Activated CD4-positive, alpha-beta T cell treated with anti-CD3 and anti-CD28 coated beads, Interleukin-2, amount 10 ng/mL, durations not matched to agents 7 days and 5 days (primary cell): Measurements from ENCODE around the gene ADD3. TPM values are rescaled to one million over a fixed set of nuclear protein-coding genes. Genes with fewer than 3 reads are reported as not detected.

ENCODE experiments used
- CTCF ChIA-PET: fragments of 350-600 bp; sonication (Branson Sonifier 250); formaldehyde crosslinking; loops from one replicate; lab custom pipeline; 2021; ENCODE audit warnings: antibody characterized with exemption; lab: Charles Lee
- POLR2A ChIA-PET: fragments of 350-600 bp; sonication (Branson Sonifier 250); formaldehyde crosslinking; loops from one replicate; lab custom pipeline; 2021; ENCODE audit warnings: antibody characterized with exemption; lab: Charles Lee
- DNase-seq: peaks from one replicate; pipeline ENCODE4 v3.0.0-alpha.2; 2020
- H3K27ac Mint-ChIP-seq: one replicate; pipeline ENCODE4 v1.8.0; 2021; ENCODE audit warnings: mild to moderate bottlenecking, moderate library complexity, mixed read lengths
- H3K27me3 Mint-ChIP-seq: one replicate; pipeline ENCODE4 v1.8.0; 2021; ENCODE audit warnings: mixed read lengths
- H3K36me3 Mint-ChIP-seq: one replicate; pipeline ENCODE4 v1.8.0; 2021; ENCODE audit warnings: low read depth, mixed read lengths
- H3K4me1 Mint-ChIP-seq: one replicate; pipeline ENCODE4 v1.8.0; 2021; ENCODE audit warnings: mixed read lengths
- H3K4me3 Mint-ChIP-seq: one replicate; pipeline ENCODE4 v1.8.0; 2021; ENCODE audit warnings: mild to moderate bottlenecking, moderate library complexity, mixed read lengths
- H3K9me3 Mint-ChIP-seq: one replicate; pipeline ENCODE4 v1.8.0; 2021; ENCODE audit warnings: mixed read lengths
- total RNA-seq, 2 experiments: library from RNA; stranded (reverse); gene quantifications; one replicate each; pipeline ENCODE4 v1.2.3, GENCODE V29; 2021

ADD3 gene
- total RNA-seq, result 100 to 1,000 TPM; 360 to 444 TPM

- ChIA-PET POLR2A (interaction anchor here (0.7 kb wide), 1 partner anchor 60 kb away, joined by 3 read pairs; no protein-coding TSS in a partner anchor), CTCF (interaction anchor here (0.8 kb wide), 1 partner anchor 24 kb away, joined by 4 read pairs; no protein-coding TSS in a partner anchor)
- peak; percentile 88 for DNase-seq
- H3K4me3 Mint-ChIP-seq, result no peak within 1 kb of the TSS
- H3K9me3 Mint-ChIP-seq, result no peaks in the 10 kb centered on the region
- peak within 1 kb of the TSS; percentile 93 for H3K27ac Mint-ChIP-seq
- peaks cover 6% of the 10 kb centered on the region for H3K27me3 Mint-ChIP-seq
- H3K4me1 Mint-ChIP-seq, result peaks cover 40% of the 10 kb centered on the region
- peaks cover 17% of the 10 kb centered on the region for H3K36me3 Mint-ChIP-seq
Observed at GRCh38 chr10:110007701-110008517, at the start of gene ADD3. Gene ADD3 (plus strand): TSS chr10:110007984. CDS start chr10:110100654, 92,670 bp downstream.

- peaks cover 2% of the 10 kb centered on the region for H3K9me3 Mint-ChIP-seq
- peaks cover 5% of the 10 kb centered on the region for H3K4me1 Mint-ChIP-seq
- peaks cover 3% of the 10 kb centered on the region for H3K27me3 Mint-ChIP-seq
- ChIA-PET POLR2A (no interaction called here), CTCF (interaction anchor here (2.4 kb wide), 1 partner anchor 11 kb away, joined by 10 read pairs; no protein-coding TSS in a partner anchor)
- no peak for DNase-seq
- no peak overlapping the region for H3K27ac Mint-ChIP-seq
- H3K4me3 Mint-ChIP-seq, result no peak overlapping the region
- no peaks in the 10 kb centered on the region for H3K36me3 Mint-ChIP-seq
Observed at GRCh38 chr10:109958059-109958458, 49.7 kb upstream of the ADD3 start.

- Mint-ChIP-seq H3K4me1 (peaks cover 3% of the 10 kb centered on the region), H3K4me3 (no peak overlapping the region), H3K27me3 (peaks cover 2% of the 10 kb centered on the region), H3K9me3 (peaks cover 2% of the 10 kb centered on the region), H3K36me3 (no peaks in the 10 kb centered on the region), H3K27ac (no peak overlapping the region)
- ChIA-PET POLR2A (no interaction called here), CTCF (interaction anchor here (0.6 kb wide), 1 partner anchor 957 kb away, joined by 3 read pairs; no protein-coding TSS in a partner anchor)
- DNase-seq, result no peak
Observed at GRCh38 chr10:109959259-109960145, 48.3 kb upstream of the ADD3 start.

GRCh38 chr10:109960682-109961081, 47.1 kb upstream of the ADD3 start:
- Mint-ChIP-seq H3K4me1 (peaks cover 3% of the 10 kb centered on the region), H3K27ac (no peak overlapping the region), H3K4me3 (no peak overlapping the region), H3K9me3 (peaks cover 2% of the 10 kb centered on the region), H3K27me3 (no peaks in the 10 kb centered on the region), H3K36me3 (no peaks in the 10 kb centered on the region)
- ChIA-PET CTCF (no interaction called here), POLR2A (no interaction called here)
- no peak for DNase-seq

GRCh38 chr10:109961174-109962001, 46.4 kb upstream of the ADD3 start:
- DNase-seq, result no peak
- Mint-ChIP-seq H3K4me1 (peaks cover 3% of the 10 kb centered on the region), H3K4me3 (no peak overlapping the region), H3K27me3 (no peaks in the 10 kb centered on the region), H3K27ac (no peak overlapping the region), H3K9me3 (peaks cover 2% of the 10 kb centered on the region), H3K36me3 (no peaks in the 10 kb centered on the region)
- POLR2A ChIA-PET, result no interaction called here
- CTCF ChIA-PET, result no interaction called here

GRCh38 chr10:109962247-109962646, 45.5 kb upstream of the ADD3 start:
- Mint-ChIP-seq H3K4me3 (no peak overlapping the region), H3K27me3 (no peaks in the 10 kb centered on the region), H3K4me1 (no peaks in the 10 kb centered on the region), H3K36me3 (no peaks in the 10 kb centered on the region), H3K9me3 (no peaks in the 10 kb centered on the region), H3K27ac (no peak overlapping the region)
- ChIA-PET CTCF (no interaction called here), POLR2A (no interaction called here)
- DNase-seq, result no peak

- H3K27me3 Mint-ChIP-seq, result no peaks in the 10 kb centered on the region
- POLR2A ChIA-PET, result no interaction called here
- no peak for DNase-seq
- no peak overlapping the region for H3K27ac Mint-ChIP-seq
- H3K36me3 Mint-ChIP-seq, result no peaks in the 10 kb centered on the region
- CTCF ChIA-PET, result no interaction called here
- no peaks in the 10 kb centered on the region for H3K4me1 Mint-ChIP-seq
- H3K4me3 Mint-ChIP-seq, result no peak overlapping the region
- no peaks in the 10 kb centered on the region for H3K9me3 Mint-ChIP-seq
Observed at GRCh38 chr10:109963439-109963838, 44.3 kb upstream of the ADD3 start.

- no peaks in the 10 kb centered on the region for H3K27me3 Mint-ChIP-seq
- H3K4me1 Mint-ChIP-seq, result no peaks in the 10 kb centered on the region
- DNase-seq, result no peak
- H3K27ac Mint-ChIP-seq, result no peak overlapping the region
- no peaks in the 10 kb centered on the region for H3K9me3 Mint-ChIP-seq
- POLR2A ChIA-PET, result no interaction called here
- no peak overlapping the region for H3K4me3 Mint-ChIP-seq
- H3K36me3 Mint-ChIP-seq, result no peaks in the 10 kb centered on the region
- CTCF ChIA-PET, result interaction anchor here (0.7 kb wide), 2 partner anchors 52 to 744 kb away, joined by 3 read pairs; no protein-coding TSS in a partner anchor
Observed at GRCh38 chr10:109964318-109964717, 43.5 kb upstream of the ADD3 start.

- no peak overlapping the region for H3K4me3 Mint-ChIP-seq
- no peaks in the 10 kb centered on the region for H3K9me3 Mint-ChIP-seq
- POLR2A ChIA-PET, result no interaction called here
- no peak overlapping the region for H3K27ac Mint-ChIP-seq
- CTCF ChIA-PET, result interaction anchor here (0.7 to 1.5 kb wide), 4 partner anchors 11 to 18 kb away, joined by 3 to 7 read pairs (median 3); no protein-coding TSS in a partner anchor
- no peak for DNase-seq
- H3K27me3 Mint-ChIP-seq, result no peaks in the 10 kb centered on the region
- no peaks in the 10 kb centered on the region for H3K4me1 Mint-ChIP-seq
- no peaks in the 10 kb centered on the region for H3K36me3 Mint-ChIP-seq
Observed at GRCh38 chr10:109966961-109967738, 40.6 kb upstream of the ADD3 start.

GRCh38 chr10:109967739-109968088, 40.1 kb upstream of the ADD3 start:
- no peaks in the 10 kb centered on the region for H3K4me1 Mint-ChIP-seq
- ChIA-PET POLR2A (no interaction called here), CTCF (interaction anchor here (0.7 to 2.9 kb wide), 5 partner anchors 10 to 18 kb away, joined by 3 to 10 read pairs (median 3); no protein-coding TSS in a partner anchor)
- no peaks in the 10 kb centered on the region for H3K9me3 Mint-ChIP-seq
- H3K27me3 Mint-ChIP-seq, result peaks cover 4% of the 10 kb centered on the region
- H3K36me3 Mint-ChIP-seq, result no peaks in the 10 kb centered on the region
- H3K4me3 Mint-ChIP-seq, result no peak overlapping the region
- no peak for DNase-seq
- no peak overlapping the region for H3K27ac Mint-ChIP-seq

GRCh38 chr10:109968953-109969759, 38.6 kb upstream of the ADD3 start:
- no peak overlapping the region for H3K27ac Mint-ChIP-seq
- CTCF ChIA-PET, result interaction anchor here (0.6 to 2.9 kb wide), 3 partner anchors 12 to 203 kb away, joined by 3 to 10 read pairs (median 3); no protein-coding TSS in a partner anchor
- no peaks in the 10 kb centered on the region for H3K36me3 Mint-ChIP-seq
- peaks cover 8% of the 10 kb centered on the region for H3K27me3 Mint-ChIP-seq
- POLR2A ChIA-PET, result no interaction called here
- no peak for DNase-seq
- H3K9me3 Mint-ChIP-seq, result no peaks in the 10 kb centered on the region
- no peaks in the 10 kb centered on the region for H3K4me1 Mint-ChIP-seq
- H3K4me3 Mint-ChIP-seq, result no peak overlapping the region
